22Rv1 (cell line): ENCODE data around the gene ZNF683.
"Not testable (repeated sequence)": the region's sequence is repeated elsewhere in the genome, so short reads cannot be mapped to it uniquely, and the experiment has no call there.

Experiments
- H3K27ac ChIP-seq: fragments of 450-650 bp; 2 replicates; pipeline ENCODE4 v1.5.1; 2017
- ZFX ChIP-seq: fragments of 450-650 bp; IDR thresholded peaks from 2 replicates; pipeline ENCODE4 v1.6.1; 2017; ENCODE audit warnings: antibody characterized with exemption, borderline replicate concordance
- TF ChIP-seq, protein P1 (sequence below): fragments of 450-650 bp; IDR thresholded peaks from 2 replicates; pipeline ENCODE4 v1.5.1; 2017; ENCODE audit warnings: mild to moderate bottlenecking

The ZNF683 gene

DNA sequence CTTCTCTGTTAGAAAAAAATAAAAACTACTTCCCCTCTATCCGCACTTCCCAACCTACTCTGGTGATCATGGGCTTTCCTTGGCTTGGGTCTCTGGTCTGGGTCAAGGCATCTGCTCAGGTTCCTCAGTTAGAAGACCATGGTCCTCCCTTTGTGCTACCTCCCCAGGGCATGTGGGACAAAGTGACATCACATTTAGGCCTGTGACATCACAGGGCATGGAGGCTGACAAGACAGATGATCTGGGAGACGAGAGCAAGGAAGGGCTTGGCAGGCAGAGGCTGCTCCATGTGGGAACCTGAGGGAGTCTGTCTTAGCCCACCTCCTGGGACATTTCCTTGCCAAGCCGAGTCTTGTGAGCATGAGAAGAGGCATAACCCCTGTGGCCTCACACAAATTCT, at the start of gene ZNF683:
Gene ZNF683 (minus strand): TSS at position 140 of the 400 bp plus-strand sequence. CDS start 4,179 bp downstream, outside the sequence.
- not testable (repeated sequence) for H3K27ac ChIP-seq

DNA sequence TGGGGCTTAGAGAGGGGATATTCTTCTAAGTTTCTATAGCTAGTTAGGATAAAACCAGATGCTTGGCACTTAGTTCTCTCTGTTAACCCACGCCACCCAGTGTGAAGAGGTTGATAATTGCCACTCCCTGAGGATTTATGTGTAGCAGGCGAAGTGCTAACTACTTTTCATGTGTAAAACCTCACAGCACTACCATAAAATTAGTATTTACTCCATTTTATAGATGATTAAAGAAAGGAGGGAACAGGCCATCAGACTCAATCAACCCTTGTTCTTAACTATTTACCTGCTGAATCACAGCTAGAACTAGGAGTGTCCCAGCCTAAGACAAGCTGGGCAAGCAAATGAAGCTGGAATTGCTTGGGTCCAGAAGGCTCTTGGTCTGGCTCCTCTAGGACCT, 46.9 kb upstream of the ZNF683 start:
- no peak overlapping the region for H3K27ac ChIP-seq

DNA sequence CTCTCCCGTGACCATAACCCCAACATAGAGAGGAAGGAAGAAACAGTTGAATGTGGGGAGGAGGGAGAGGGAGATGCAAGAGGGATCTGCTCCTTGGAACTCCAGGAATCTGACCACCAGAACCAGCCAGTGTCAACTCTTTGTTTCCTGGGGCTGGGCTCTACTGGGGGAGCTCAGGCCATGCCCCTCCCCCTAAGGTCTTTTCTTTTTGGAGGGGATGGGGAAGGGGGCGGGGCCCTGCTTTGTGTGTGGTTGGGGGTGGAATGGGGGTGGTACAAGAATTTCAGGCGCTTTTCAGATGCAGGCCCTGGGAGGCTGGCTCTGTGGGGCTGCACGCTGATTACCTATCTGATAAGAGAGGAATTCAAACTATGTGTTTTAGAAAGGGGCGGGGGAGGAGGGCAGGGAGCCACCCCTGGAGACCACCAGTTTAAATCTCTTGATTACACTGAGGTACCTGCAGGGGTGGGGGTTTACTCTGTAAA, 46.4 kb upstream of the ZNF683 start:
- H3K27ac ChIP-seq = no peak overlapping the region
- no peak for TF ChIP-seq ZFX
- TF ChIP-seq, protein P1, sequence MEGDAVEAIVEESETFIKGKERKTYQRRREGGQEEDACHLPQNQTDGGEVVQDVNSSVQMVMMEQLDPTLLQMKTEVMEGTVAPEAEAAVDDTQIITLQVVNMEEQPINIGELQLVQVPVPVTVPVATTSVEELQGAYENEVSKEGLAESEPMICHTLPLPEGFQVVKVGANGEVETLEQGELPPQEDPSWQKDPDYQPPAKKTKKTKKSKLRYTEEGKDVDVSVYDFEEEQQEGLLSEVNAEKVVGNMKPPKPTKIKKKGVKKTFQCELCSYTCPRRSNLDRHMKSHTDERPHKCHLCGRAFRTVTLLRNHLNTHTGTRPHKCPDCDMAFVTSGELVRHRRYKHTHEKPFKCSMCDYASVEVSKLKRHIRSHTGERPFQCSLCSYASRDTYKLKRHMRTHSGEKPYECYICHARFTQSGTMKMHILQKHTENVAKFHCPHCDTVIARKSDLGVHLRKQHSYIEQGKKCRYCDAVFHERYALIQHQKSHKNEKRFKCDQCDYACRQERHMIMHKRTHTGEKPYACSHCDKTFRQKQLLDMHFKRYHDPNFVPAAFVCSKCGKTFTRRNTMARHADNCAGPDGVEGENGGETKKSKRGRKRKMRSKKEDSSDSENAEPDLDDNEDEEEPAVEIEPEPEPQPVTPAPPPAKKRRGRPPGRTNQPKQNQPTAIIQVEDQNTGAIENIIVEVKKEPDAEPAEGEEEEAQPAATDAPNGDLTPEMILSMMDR = no peak

More for the DNA sequence above, 46.9 kb upstream of the ZNF683 start:
- TF ChIP-seq ZFX = no peak
- TF ChIP-seq, protein P1 = no peak

GRCh38 chr1:26417111-26417759, 44.7 kb upstream of the ZNF683 start:
- H3K27ac ChIP-seq = no peak overlapping the region
- TF ChIP-seq, protein P1 = peak; percentile 93
- TF ChIP-seq ZFX = no peak

DNA sequence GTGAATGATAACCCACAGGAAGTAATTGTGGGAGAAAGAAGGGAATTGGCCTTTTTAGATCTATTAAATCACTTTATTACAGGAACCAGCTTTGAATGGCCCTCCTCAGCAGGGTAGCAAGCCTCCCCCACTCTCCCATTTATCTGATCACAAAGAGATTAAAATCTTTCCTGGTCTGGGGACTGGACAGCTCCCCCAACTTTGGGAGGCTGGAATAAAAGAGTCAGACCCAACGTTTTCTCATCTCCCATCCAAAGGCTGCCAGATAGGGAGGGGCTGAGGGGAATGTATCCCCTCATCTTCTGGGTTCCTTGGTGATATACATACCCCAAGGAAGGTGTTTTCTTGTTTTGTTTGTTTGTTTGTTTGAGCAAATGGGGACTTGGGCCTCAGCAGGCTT, 40.5 kb upstream of the ZNF683 start:
- no peak overlapping the region for H3K27ac ChIP-seq
- TF ChIP-seq ZFX = no peak
- TF ChIP-seq, protein P1 = no peak

DNA sequence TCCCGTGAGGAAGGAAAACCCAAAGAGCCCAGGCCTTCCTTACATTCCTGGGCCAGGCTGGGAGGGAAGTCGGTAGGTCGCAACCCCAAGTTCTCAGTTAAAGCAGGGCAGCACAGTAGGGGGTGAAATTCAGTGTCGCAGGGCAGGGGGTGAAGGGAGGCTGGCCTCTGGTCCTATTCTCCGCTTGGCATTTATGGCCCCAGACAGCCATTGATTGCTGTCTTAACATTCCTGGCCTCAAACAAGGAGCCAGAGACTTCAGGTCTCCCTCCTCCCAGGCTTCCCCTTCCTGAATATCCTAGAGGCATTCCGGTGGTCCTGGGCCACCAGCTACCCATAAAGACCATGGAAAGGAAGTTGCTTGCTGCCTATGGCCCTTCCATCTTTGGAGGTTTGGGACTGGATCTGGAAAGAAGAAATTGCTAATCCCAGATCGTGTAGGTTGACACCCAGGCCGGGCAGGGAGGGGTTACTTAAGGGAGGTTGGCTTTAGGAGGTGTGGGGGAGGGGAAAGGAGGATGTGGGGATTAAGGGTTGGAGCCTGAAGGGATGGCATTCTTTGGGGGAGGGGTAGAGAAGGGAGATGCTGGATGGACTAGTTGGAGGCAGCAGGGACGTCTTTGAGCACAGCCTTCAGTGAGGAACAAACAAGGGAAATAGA, 39.8 kb upstream of the ZNF683 start:
- no peak overlapping the region for H3K27ac ChIP-seq
- TF ChIP-seq, protein P1 = no peak
- TF ChIP-seq ZFX = no peak

GRCh38 chr1:26411624-26412074, 39.1 kb upstream of the ZNF683 start:
- no peak overlapping the region for H3K27ac ChIP-seq
- TF ChIP-seq ZFX = no peak
- TF ChIP-seq, protein P1 = no peak
